DMS53 (cell line): ENCODE measurements around the gene LIMD2.

Experiments used
- DNase-seq: peaks from one replicate; lab custom pipeline; 2025; lab: John Stamatoyannopoulos, UW

The LIMD2 gene

DNA sequence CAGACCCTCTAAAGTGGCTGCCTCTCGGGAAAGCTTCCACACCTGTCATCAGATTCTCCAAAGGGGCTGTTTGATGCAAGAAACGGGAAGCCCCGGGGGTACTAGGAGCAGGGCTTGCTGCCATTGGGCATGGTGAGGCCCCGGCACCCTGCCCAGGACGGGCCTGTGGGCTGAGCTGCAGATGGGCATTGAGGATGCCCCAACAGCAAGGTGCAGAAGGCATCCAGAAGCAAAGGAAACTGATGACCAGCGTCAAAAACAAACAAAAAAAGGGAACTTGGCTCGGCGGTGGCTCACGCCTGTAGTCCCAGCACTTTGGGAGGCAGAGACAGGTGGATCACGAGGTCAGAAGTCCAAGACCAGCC lies 1.5 kb upstream of the LIMD2 start:
- no peak for DNase-seq

DNA sequence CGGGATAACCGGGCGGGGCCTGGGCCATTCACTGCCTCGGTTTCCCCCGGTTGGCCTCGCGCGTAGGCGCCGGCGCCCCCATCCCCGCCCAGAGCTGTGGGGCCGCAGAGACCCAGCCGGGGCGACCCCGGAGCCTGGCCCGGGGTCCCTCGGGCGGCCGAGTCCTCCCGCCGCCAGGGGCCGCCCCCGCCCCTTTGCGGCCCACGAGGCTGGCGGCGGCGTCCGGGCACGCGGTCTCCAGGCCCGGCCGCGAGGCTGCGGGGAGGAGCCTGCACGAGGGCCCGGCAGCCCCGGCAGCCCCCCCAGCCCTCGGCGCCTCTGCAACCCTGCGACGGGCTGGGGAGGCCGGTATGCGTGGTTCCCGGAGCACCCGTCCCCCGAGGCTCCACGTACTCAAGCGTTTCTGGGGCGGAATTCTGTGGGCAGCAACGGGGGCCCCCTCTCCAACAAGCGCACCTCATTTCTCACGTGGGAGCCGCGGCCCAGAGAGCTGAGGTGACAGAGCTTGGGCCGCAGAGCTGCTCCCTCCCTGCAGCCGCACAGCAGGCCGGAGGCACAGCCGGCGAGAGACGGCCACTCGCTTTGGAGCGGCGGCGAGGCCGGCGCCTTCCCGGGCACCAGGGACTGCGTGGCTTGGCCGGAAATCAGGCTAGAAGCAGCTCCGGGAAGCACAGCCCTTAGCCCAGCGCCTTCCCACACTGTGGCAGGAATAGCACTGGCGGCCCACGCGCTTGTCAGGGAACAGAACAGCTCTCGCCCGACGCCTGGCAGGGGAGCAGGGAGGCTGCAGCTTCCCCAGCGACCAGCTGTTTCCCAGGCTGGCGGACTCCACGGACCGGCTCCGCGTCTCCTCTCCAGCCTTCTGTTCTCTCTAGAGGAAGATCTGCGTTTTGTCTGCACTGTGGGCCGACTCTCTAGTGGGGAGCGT lies 867 bp upstream of the LIMD2 start:
- DNase-seq: peak; percentile 80

DNA sequence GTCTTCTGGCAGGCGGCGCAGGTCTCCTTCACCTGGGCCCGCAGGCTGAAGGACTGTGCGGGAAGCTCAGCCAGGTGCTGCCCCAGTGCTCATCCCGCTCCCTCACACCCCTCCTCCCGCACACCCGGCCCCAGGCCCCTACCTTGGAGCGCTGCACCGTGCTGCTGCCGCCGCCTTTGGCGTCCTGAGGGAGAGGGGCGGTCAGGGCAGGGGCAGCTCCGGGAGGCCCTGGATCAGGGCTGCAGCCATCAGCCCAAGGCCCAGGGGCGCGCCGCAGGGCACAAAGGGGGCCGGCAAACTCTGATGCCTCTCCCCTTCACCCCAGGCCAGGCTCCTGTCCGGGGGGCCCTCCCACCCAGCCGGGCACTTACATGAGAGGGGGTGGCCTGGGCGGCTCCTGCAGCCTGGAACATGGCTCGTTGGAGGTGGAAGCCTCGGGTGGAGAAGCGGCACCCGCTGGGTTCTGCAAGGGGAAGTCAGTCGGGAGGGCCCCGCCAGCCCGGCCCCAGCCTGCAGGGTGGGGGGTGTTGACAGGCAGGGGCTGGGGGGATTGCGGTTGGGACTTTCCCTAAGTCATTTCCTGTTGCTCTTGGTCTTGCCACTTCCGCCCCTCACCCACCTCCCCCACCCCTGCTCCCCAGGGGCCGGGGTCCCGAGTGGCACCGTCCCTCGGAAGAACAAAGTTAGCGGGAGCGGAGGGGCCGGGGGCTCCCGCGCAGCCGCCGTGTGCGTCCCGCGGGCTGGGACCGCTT lies 863 bp downstream of the LIMD2 start:
- DNase-seq: peak; percentile 51

DNA sequence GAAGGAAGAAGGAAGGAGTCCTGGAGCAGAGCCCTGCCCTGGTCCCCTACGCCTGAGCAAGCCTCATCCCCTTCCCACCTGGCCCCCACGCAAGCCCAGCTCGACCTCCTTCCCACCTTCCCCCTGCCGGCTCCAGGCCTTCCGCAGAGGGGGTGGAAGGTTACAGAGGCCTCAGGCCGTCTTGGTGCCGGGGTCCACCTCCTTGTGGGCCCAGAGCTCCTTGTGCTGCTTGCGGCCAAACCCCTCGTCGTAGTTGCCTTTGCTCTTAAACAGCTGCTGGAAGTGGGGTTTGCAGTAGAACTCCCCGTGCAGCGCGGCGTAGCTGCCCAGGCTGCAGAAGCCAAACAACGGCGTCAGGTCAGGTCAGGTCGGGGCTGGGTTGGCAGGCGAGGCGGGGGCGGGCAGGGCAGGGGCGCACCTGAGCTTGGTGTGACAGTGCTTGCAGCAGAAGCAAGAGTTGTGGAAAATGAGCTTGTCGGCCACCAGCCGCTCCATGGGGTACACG lies 1.5 kb downstream of the LIMD2 start:
- peak; percentile 44 for DNase-seq

DNA sequence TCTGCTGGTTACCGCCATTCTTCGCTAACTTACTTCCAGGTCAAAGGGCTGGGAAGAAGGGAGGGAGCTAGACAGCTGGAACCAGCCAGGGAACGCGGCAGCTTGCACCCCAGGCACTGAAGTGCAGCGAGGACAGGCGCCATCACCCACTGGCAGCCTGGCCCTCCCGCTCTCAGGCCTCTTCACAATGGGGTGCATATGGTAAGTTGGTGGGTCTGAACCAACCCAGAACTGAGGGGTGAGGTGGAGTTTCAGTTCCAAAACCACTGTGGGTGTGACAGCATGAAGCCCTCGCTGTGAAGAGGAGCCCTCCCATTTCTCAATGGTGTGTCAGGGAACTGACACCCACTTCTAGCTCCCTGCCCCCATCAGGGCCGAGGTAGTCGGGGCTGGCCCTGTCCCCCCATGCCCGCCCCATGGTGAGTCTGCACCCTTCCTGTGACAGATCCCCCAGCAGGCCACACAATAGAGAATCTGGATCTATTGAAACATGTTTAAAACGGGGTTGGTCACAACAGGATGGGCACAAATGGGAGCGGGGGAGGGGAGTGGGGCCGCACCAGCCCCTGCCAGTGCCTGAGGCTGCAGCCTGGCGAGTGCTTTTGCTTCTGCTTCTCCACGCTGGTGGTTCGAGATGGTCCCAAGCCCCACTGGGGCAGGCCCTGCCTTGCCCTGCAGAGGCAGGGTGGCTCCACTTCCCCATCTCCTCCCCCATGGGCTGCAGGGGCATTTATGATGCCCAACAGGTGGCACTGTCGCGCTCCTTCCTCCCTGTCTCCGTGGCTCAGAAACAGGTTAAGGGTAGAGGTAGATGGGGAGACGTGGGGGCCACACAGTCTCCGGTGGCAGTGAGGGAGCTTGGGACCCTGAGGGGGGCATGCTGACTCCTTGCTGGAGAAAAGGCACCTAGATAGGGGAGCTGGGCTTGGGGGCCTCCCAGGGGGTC lies 2.3 kb downstream of the LIMD2 start:
- DNase-seq: peak; percentile 73

DNA sequence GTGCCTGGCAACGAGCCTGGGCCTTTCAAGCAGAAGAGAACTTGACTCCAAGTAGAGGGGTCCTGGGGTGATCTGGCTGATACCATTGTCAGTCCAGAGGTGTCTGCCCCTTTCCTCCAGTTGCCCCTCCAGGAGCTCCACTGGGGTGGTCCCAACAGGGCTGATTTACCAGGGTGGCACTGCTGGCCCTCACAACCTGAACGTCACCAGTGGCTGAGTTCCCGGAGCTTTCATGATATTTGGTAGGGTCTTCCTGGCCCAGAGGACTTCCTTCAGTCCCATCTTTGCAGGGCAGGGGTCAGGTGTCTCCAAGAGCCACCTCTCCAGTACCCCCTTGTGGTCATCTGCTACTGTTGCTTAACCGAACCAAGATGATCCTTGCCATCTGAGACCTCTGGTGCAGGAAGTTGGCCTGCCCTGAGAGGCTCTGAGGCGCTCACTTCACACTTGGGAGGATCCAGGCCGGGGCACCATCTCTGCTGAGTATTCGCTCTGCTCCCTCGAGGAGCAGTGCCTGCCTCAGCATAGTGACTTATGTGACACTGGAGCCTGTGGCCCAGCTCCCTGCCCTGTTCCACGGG lies 3.5 kb downstream of the LIMD2 start:
- peak; percentile 48 for DNase-seq

DNA sequence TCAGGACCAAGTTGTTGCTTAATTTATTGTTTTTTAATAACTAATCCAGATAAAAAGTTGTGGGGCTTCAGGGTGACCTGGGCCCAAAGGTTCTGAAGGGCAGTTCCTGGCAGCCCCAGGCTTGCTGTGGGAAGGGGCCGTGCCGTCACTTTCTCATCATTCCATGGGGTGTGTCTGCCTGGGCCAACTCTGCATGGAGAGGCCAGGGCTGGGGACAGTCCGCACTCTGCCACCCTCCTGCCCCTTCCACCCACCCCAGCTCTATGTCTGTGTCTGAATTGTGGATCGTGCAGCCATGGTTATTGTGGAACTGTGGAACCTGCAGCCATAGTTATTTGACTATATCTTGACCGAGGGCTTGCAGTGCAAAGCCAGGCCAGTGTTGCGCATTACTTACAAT lies 4.0 kb downstream of the LIMD2 start:
- DNase-seq: no peak

DNA sequence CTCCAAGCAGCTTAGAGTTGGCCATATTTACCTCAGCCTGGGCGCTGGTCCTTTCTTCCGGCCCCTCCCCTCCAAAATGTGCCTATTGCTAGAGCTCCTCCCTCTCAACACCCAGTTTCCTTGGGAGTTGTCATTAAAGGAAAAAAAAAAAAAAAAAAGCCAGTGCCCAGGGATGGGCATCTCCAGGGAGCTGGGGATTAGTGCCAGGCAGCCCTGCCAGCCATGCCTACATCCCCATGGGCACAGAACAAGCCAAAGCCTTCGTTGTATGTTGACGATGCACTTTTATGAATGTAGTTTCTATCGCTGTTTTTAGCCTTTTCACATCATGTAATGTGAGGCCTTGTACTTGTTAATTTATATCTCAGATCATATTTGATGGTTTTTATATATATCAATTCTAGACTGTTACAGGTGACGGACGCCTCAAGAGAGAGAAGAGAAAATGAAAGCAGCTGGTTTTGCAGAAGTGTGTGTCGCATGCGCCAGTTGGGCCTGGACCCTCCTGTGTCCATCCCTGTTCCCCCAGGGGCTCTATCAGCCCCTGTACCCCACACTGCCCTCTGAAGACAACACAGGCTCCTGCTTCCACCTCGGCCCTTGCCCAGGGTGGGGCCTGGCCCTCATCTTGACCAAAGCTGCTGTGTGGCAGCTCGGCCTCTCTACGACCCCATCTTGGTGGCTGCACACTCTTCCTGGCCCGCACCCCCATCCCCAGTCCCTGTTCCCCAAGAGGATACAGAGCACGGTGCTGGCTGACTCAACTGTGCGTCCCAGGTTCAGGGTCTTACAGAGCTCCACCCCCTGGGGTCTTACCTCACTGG lies 4.8 kb downstream of the LIMD2 start:
- DNase-seq: no peak

DNA sequence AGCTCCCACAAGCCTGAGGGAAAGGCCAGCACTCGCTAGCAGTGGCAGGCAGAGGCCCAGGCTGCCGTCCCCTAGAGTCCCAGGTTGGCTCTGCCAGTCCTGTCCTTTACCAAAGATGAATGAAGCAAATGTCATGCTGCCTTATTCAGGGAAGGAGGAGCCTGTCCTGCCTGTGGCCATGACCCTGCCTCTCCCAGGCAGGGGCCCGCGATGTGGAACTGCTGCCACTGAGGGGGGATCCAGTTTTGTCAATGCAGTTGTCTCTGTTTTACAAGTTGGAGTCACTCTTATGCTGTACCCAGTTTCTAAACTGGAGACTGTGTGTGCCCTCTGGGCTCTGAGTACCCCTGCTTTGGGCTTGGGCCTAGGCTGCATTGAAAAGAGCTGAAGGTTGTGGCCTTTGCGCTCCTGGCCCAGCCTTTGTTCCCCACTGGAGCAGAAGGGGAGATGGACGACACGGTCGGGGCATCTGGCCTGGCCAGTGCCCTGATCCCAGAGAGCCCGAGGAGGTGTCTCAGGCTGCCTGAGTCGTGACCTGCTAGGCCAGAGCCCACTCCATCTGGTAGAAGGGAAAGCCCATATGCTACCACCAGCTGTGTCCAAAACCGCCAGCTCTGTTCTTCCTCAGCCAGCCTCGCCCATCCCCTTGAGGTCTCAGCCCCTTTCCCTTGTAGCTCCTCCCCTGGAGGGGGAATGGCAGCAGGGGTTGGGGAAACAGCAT lies 5.5 kb downstream of the LIMD2 start:
- no peak for DNase-seq

DNA sequence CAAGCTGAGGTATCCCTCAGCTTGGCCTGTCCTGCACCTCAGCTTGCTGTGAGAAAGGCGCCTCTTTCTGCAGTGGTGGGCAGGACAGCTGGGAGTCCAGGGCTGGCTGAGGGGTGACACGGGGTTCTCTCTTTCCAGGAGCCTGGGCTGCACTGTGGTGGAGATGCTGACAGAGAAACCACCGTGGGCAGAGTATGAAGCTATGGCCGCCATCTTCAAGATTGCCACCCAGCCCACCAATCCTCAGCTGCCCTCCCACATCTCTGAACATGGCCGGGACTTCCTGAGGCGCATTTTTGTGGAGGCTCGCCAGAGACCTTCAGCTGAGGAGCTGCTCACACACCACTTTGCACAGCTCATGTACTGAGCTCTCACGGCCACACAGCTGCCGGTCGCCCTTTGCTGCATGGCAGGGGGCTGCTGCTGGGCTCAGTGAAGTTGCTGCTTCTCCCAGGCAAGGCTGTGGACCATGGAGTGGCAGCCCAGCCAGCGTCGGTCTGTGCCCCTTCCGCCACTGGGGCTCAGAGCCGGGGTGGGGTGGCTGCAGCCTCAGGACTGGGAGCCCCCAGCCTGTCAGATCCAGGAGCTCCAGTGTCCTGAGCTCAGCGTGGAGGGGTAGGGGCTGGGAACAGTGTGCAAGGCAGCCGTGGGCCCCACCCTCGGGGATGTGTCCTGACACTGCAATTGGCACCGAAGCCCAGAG lies 6.4 kb downstream of the LIMD2 start:
- no peak for DNase-seq

DNA sequence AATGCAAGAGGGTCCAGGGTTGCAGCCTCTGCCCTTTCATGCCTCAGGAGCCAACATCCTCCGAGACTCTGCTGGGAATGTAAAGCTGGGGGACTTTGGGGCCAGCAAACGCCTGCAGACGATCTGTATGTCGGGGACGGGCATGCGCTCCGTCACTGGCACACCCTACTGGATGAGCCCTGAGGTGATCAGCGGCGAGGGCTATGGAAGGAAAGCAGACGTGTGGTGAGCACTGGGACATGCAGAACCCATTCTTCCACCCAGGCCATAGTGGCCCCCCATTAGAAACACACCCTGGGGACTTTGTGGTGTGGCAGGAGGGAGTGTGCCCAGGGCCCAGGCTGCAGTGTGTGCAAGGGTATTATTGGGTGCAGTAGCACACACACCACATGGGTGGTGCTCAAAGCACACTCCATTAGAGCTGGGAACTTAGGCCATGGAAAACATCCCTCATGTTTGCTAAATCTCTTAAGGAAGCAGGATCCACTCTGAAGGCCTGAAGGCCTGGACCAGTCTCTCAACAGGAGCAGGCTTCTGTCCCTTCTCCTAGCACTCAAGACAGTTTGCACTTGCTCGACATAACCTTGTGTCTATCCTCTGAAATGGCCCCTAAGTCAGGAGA lies 7.6 kb downstream of the LIMD2 start:
- DNase-seq: peak; percentile 18

DNA sequence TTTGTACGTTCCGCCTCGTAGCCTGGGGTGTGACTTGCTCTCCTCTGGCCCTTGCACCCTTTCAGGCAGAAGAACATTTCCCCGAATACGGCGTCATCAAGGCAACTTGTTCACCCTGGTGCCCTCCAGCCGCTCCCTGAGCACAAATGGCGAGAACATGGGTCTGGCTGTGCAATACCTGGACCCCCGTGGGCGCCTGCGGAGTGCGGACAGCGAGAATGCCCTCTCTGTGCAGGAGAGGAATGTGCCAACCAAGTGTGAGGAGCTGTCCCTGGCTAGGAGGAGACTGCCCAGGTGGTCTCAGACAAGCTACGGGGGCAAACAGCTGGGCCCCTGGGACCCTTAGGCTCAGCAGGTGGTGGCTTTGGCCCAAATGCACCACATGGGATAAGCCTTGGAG lies 10.4 kb downstream of the LIMD2 start:
- no peak for DNase-seq

DNA sequence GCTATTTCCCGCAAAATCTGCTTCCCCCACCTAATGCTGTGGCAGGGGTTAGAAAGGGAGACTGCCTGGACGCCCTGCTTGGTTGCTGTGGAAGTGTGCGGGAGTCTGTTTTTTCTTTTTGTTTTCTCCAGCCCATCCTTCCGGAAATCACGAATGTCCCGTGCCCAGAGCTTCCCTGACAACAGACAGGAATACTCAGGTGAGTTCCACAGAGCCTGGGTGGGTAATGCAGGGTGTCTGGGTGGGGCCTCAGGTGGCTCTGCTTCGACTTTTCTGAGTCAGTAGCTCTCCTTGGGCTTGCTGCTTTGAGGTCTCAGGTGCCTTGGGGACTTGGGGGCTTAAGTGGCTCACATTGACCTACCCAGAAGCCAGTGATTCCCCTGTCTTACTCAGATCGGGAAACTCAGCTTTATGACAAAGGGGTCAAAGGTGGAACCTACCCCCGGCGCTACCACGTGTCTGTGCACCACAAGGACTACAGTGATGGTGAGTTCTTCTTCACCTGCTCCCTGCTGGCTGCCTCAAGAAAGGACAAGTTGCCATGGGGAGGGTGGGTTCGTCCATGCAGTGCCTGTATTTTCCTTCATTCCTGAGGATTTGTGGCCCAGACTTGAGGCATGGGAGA lies 11.4 kb downstream of the LIMD2 start:
- DNase-seq: no peak

DNA sequence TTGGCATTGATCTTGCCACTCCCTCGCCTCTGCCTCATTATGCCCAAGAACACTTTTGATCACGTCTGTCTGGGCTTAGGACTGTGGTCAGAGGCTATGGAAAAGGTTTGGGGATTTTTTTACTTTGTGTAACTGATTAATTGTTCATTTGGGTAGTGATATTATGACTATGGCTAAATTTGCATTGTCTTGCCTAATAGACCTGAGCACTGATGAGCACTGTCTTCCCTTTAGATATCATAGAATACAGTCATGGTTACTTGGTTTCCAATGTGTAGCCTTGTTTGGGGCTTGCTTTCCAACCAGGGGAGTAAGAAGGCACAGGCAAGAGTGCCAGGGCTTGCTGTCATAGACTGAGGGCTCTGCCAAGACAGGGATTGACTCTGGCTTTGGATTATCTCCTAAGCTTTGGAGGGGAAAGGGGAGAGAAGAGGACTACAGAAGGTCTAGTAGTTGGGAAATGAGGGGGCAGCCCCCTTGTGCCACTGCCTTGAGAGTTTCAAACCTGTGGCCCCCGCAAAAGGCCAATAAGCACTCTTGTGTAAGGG lies 13.7 kb downstream of the LIMD2 start:
- no peak for DNase-seq

DNA sequence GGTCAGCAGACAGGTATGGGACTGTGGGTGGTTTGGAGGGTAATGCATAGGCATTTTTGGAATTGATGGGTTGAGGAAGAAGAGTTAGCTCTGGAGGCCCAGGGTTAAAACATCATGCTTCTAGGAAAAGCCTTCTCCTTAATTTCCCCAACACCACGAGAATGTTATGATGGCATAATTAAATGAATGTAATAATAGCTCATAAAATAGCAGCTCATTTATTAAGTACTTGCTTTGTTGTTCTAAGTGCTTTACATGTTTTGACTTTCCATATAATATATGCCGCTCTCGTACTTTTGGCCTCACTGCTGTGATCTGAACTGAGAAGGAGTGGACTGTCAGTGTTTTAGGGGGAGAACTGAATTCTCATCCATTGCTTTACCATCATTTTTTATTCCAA lies 14.3 kb downstream of the LIMD2 start:
- no peak for DNase-seq

DNA sequence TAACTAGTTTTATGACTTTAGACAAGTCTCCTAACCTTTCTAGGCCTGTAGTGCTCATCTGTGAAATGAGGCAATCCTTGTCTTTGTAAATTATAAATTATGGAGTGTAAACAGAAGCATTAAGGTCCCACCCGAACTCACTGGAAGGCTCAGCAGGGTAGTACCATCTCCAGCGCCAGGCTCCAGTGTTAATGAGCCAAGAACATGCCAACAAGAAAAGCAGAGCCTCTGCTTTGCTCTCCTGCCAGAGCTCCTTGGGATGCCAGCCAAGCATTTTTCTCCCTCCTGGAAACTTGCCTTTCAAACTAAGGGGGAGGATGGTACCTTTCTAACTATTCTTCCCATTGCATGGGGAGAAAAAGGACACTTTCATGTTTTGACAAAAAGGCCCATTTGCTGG lies 14.9 kb downstream of the LIMD2 start:
- no peak for DNase-seq

DNA sequence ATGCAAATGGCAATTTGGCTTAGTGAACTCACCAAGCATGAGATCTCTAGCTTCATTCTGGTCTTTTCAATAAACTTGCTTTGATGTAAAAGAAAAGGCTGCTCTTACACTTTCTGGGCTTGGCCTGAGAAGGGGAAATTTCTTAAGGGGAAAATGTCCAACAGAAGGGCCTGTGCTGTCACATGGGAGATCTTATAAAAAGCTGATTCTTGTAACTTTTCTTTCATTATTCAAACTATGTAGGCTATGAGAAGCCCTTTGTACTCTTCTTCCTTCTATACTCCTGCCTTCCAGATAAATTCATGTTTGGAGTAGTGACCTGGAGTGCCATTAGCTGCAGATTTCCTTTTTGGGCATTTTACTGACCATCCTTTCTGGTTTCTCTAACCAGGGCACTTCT lies 16.9 kb downstream of the LIMD2 start:
- no peak for DNase-seq

DNA sequence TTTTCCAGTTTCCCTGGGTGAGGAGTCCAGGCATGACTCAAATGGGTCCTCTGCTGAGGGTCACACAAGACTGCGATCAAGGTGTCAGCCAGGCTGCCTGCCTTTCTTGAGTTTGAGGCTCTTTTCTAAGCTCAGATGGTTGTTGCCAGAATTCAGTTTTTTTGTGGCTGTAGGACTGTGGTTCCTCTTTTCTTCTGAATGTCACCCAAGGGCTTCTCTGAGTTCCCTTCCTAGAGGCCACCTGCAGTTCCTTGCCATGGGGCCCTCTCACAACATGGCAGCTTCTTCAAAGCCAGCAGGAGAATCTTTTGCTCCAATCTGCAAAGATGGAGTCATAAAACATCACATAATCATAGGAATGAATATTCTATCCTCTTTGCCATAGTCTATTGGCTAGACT lies 17.5 kb downstream of the LIMD2 start:
- DNase-seq: no peak
